HepG2 (cell line): ENCODE results near the gene DAD1. TPM values are rescaled to one million over a fixed set of nuclear protein-coding genes. Genes with fewer than 3 reads are reported as not detected.
A peak's percentile ranks its signal among the peaks of the same experiment; 100 is the strongest.

ENCODE experiments used
- ATAC-seq: fragments of 200-7000 bp; cut with Tn5 transposase; 3 replicates; pipeline ENCODE4 v1.9.1; 2020; ENCODE audit warnings: mild to moderate bottlenecking, moderate library complexity
- BruUV-seq: library from RNA; stranded (reverse); fragments of 400-500 nt; replicated peaks from 2 replicates; lab custom pipeline; 2021; lab: Mats Ljungman, UMichigan
- CTCF ChIA-PET: fragments of 300-600 bp; formaldehyde crosslinking; extraction: SDS; loops from one replicate; lab custom pipeline; 2021; ENCODE audit warnings: low total read pairs, inconsistent platforms, low intra/inter-chr PET ratio; lab: Yijun Ruan, JAX
- POLR2A ChIA-PET: fragments of 350-600 bp; sonication (Branson Sonifier 250); formaldehyde crosslinking; loops from one replicate; lab custom pipeline; 2020; ENCODE audit warnings: antibody characterized with exemption, inconsistent platforms; lab: Yijun Ruan, JAX
- DNase-seq: peaks from one replicate; pipeline ENCODE4 v3.0.0-alpha.2; 2015; ENCODE audit warnings: low spot score
- FAIRE-seq: peaks from 3 replicates; lab custom pipeline; 2011; peaks lifted over from hg19 to GRCh38; lab: Jason Lieb, UNC
- H2AFZ ChIP-seq: one replicate; pipeline ENCODE4 v1.6.1; 2011; ENCODE audit warnings: low read length, inconsistent platforms
- H3K27ac ChIP-seq: fragments of 300-600 bp; 3 replicates; pipeline ENCODE4 v1.8.0; 2011; ENCODE audit warnings: mixed run types, mild to moderate bottlenecking, mixed read lengths, low read length, inconsistent platforms; ENCODE audit not compliant: insufficient read depth; ENCODE audit errors: extremely low read length
- H3K27me3 ChIP-seq, 2 experiments: fragments of 200-600 bp in 1 of 2; 2 replicates in 1 of 2; 3 replicates in 1 of 2; pipeline versions ENCODE4 v1.6.0 to v1.8.0; 2011; ENCODE audit warnings: low read length in 2 of 2, mild to moderate bottlenecking in 2 of 2, moderate library complexity in 2 of 2, inconsistent platforms in 1 of 2; ENCODE audit not compliant: insufficient read depth in 2 of 2, control insufficient read depth in 1 of 2
- H3K36me3 ChIP-seq, 2 experiments: fragments of 200-600 bp in 1 of 2; replicated peaks in 1 of 2; 2 replicates in 1 of 2; 3 replicates in 1 of 2; pipeline versions ENCODE4 v1.5.1 to v1.8.0; 2011; ENCODE audit warnings: low read length in 2 of 2, inconsistent platforms in 1 of 2; ENCODE audit not compliant: insufficient read depth in 2 of 2, control insufficient read depth in 1 of 2
- H3K4me1 ChIP-seq: 2 replicates; pipeline ENCODE4 v1.5.1; 2012; ENCODE audit warnings: low read length, inconsistent platforms; ENCODE audit not compliant: insufficient read depth
- H3K4me2 ChIP-seq: 2 replicates; pipeline ENCODE4 v1.6.0; 2011; ENCODE audit warnings: low read depth, low read length, inconsistent platforms
- H3K4me3 ChIP-seq, 3 experiments: fragments of 200-600 bp in 1 of 3; sonication (generic), shearing (Covaris generic) in 1 of 3; replicated peaks in 1 of 3; 2 replicates each; pipeline ENCODE4 v1.5.1; 2011 to 2016; ENCODE audit warnings: low read length in 3 of 3, inconsistent platforms in 2 of 3, low read depth in 2 of 3, mild to moderate bottlenecking in 2 of 3, control low read depth in 1 of 3, mixed read lengths in 1 of 3; ENCODE audit not compliant: insufficient read depth in 1 of 3
- H3K79me2 ChIP-seq: one replicate; pipeline ENCODE4 v1.6.1; 2011; ENCODE audit warnings: low read length, inconsistent platforms; ENCODE audit not compliant: insufficient read depth
- H3K9ac ChIP-seq: 2 replicates; pipeline ENCODE4 v1.6.0; 2011; ENCODE audit warnings: mild to moderate bottlenecking, low read depth, low read length, inconsistent platforms; ENCODE audit not compliant: insufficient read depth
- H3K9me3 ChIP-seq: 2 replicates; pipeline ENCODE4 v1.5.1; 2012; ENCODE audit warnings: mild to moderate bottlenecking, low read length
- H4K20me1 ChIP-seq: 2 replicates; pipeline ENCODE4 v1.6.0; 2011; ENCODE audit warnings: inconsistent platforms, mild to moderate bottlenecking, low read length, moderate library complexity; ENCODE audit not compliant: insufficient read depth
- MTA3 ChIP-seq: sonication (generic); formaldehyde crosslinking; IDR thresholded peaks from 2 replicates; pipeline ENCODE4 v1.4.0; 2020; ENCODE audit warnings: missing genetic modification reagents
- RBM22 ChIP-seq: fragments of 200-400 bp; formaldehyde crosslinking; optimal IDR thresholded peaks from 2 replicates; pipeline ENCODE3; 2017; ENCODE audit warnings: mild to moderate bottlenecking, low read length, moderate library complexity
- TBX2 ChIP-seq: sonication (generic); formaldehyde crosslinking; IDR thresholded peaks from 2 replicates; pipeline ENCODE4 v1.5.0; 2020; ENCODE audit warnings: missing genetic modification reagents, mild to moderate bottlenecking, borderline replicate concordance
- ZNF160 ChIP-seq: sonication (generic); formaldehyde crosslinking; IDR thresholded peaks from 2 replicates; pipeline ENCODE4 v1.8.0; 2022; ENCODE audit warnings: mild to moderate bottlenecking, inconsistent platforms, missing genetic modification reagents
- ZNF530 ChIP-seq: sonication (generic); formaldehyde crosslinking; IDR thresholded peaks from 2 replicates; pipeline ENCODE4 v1.5.0; 2020; ENCODE audit warnings: low read depth, mild to moderate bottlenecking, missing genetic modification reagents
- ZNF558 ChIP-seq: sonication (generic); formaldehyde crosslinking; IDR thresholded peaks from 2 replicates; pipeline ENCODE4 v1.9.0; 2022; ENCODE audit warnings: mild to moderate bottlenecking, missing genetic modification reagents, borderline replicate concordance
- ZNF629 ChIP-seq: sonication (generic); formaldehyde crosslinking; conservative IDR thresholded peaks from 2 replicates; pipeline ENCODE4 v1.5.0; 2020; ENCODE audit warnings: missing genetic modification reagents
- WGBS: methylation state at CpG from one replicate; pipeline ENCODE4 v1.1.6; 2017; ENCODE audit warnings: low lambda C conversion rate; 5-methylcytosine and 5-hydroxymethylcytosine counted together
- in situ Hi-C: cut with HindIII; loops from 2 replicates; pipeline ENCODE4 v1.10.0; 2017; ENCODE audit warnings: low pct_unique_long_range_greater_than_20kb; ENCODE audit not compliant: extremely low pct_ligation_motif_present
- intact Hi-C: fragments of 100-400 bp; cut with micrococcal nuclease; formaldehyde crosslinking; loops from one replicate; pipeline ENCODE4 v1.10.0; 2022; ENCODE audit not compliant: unreplicated experiment
- polyA plus RNA-seq, 8 experiments: library from polyadenylated mRNA; depleted of rRNA in 3 of 8; stranded (reverse) in 7 of 8; unstranded in 1 of 8; fragments of >200 nt; fragmentation: Illumina TruSeq in 4 of 8; extraction: Trizol in 4 of 8; gene quantifications; 2 replicates each; pipeline versions ENCODE4 v1.2.1 to v1.2.3, GENCODE V29; 2011 to 2016; ENCODE audit warnings: low read depth in 4 of 8, missing spikeins in 1 of 8, mixed read lengths in 1 of 8; ENCODE audit not compliant: insufficient read depth in 1 of 8
- total RNA-seq, 5 experiments: library from RNA; depleted of rRNA; stranded (reverse); fragments of >200 nt; fragmentation: Illumina TruSeq; extraction: Trizol; gene quantifications; 2 replicates each; pipeline ENCODE4 v1.2.3, GENCODE V29; 2016; ENCODE audit warnings: low read depth in 1 of 5
- TF ChIP-seq, protein P1 (sequence below): sonication (generic); formaldehyde crosslinking; IDR thresholded peaks from 2 replicates; pipeline ENCODE4 v1.4.0; 2020; ENCODE audit warnings: missing genetic modification reagents

The DAD1 gene
- total and polyA plus RNA-seq, 2 of the 13 experiments (the other 11 are each of a cell fraction or from before 2014, with no cell fraction given): 558 to 626 TPM

DNA sequence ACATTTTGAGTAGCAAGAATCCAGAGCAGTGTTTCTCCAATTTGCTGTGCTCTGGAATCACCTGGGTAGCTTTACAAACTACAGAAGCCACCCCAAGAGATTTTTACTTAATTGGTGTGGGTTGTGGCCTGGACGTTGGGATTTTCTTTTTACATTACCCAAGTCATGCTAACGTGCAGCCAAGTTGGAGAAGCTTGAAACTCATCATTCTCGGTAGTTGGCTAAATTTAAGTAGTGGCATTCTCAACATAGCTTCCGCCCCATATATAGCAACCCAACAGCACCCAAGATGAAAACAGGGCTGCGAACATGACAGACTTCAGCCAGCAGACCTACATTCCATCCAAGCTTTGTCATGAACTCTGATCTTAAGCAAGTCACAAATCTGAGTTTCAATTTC is 25.0 kb downstream of the DAD1 start:
- Histone ChIP-seq H3K9me3 (no peaks in the 10 kb centered on the region), H2AFZ (no peak overlapping the region), H3K4me1 (peaks cover 40% of the 10 kb centered on the region), H3K27ac (no peak overlapping the region), H3K27me3 (no peaks in the 10 kb centered on the region), H3K9ac (no peak overlapping the region), H3K4me2 (no peak overlapping the region), H3K4me3 (no peak overlapping the region), H3K79me2 (peaks cover 16% of the 10 kb centered on the region)
- CTCF ChIA-PET: no interaction called here
- no peak for ATAC-seq
- DNase-seq: no peak
- FAIRE-seq: no peak
- intact Hi-C loops: no loop called here
- TF ChIP-seq ZNF530 (CRISPR knock-in tag) (no peak), ZNF558 (CRISPR knock-in tag) (0 out of 2 replicates have a peak, but pooled peaks have one; percentile 53)
- TF ChIP-seq, all 625 proteins: peak for 1
- 95% methylated on average over 5 of the region's 5 CpGs for WGBS
- in situ Hi-C loops: no loop called here
- H4K20me1 ChIP-seq: 0 out of 2 replicates have a peak, but pooled peaks cover 5% of the 10 kb centered on the region
- H3K36me3 ChIP-seq: peaks cover 26 to 50% of the 10 kb centered on the region in 2 experiments
- POLR2A ChIA-PET: interaction anchor here (1.0 kb wide), 1 partner anchor 25 kb away, joined by 3 read pairs; the partner anchor contains the start of gene DAD1
- BruUV-seq: no TSS peak

DNA sequence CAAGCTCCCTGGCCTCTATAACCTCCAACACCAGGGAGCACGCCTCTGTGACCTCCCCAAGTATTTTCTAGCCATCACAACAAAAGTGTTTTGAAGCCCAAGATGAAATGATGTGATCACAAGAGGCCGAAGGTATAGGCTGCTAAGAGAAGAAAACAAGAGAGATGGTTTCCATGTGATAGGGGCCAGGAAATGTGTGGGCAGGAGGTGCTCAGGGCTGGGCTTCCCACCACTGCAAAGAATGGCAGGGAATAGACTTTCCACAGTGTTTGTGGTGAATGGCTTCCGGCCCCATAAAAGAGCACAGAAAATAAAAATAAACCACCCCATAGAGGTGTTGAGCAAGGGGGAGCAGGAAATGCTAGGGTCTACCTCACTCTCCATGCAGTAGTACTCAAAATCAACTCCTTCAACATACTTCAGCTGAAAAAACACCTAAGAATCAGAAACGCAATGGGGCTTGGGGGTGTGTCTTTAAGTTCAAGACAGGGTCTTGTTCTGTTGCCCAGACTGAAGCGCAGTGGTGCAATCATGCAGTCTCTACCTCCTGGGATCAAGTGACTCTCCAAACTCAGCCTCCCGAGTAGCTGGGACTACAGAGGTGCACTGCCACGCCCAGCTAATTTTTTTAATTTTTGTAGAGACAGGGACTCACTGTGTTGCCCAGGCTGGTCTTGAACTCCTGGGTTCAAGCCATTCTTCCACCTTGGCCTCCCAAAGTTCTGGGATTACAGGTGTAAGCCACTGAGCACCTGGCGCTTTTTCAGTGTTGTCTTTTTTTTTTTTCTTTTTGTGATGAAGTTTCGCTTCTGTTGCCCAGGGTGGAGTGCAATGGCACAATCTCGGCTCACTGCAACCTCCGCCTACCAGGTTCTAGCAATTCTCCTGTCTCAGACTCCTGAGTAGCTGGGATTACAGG is 27.1 kb downstream of the DAD1 start:
- peak; percentile 24 for ATAC-seq
- FAIRE-seq: no peak
- TF ChIP-seq MTA3: no peak
- TF ChIP-seq TBX2 (CRISPR knock-in tag): 0 out of 2 replicates have a peak, but pooled peaks have one; percentile 11
- 0 out of 2 replicates have a peak, but pooled peaks have one; percentile 41 for TF ChIP-seq ZNF160 (CRISPR knock-in tag)
- peak; percentile 73 for TF ChIP-seq RBM22
- TF ChIP-seq ZNF629: no peak
- TF ChIP-seq, protein P1, sequence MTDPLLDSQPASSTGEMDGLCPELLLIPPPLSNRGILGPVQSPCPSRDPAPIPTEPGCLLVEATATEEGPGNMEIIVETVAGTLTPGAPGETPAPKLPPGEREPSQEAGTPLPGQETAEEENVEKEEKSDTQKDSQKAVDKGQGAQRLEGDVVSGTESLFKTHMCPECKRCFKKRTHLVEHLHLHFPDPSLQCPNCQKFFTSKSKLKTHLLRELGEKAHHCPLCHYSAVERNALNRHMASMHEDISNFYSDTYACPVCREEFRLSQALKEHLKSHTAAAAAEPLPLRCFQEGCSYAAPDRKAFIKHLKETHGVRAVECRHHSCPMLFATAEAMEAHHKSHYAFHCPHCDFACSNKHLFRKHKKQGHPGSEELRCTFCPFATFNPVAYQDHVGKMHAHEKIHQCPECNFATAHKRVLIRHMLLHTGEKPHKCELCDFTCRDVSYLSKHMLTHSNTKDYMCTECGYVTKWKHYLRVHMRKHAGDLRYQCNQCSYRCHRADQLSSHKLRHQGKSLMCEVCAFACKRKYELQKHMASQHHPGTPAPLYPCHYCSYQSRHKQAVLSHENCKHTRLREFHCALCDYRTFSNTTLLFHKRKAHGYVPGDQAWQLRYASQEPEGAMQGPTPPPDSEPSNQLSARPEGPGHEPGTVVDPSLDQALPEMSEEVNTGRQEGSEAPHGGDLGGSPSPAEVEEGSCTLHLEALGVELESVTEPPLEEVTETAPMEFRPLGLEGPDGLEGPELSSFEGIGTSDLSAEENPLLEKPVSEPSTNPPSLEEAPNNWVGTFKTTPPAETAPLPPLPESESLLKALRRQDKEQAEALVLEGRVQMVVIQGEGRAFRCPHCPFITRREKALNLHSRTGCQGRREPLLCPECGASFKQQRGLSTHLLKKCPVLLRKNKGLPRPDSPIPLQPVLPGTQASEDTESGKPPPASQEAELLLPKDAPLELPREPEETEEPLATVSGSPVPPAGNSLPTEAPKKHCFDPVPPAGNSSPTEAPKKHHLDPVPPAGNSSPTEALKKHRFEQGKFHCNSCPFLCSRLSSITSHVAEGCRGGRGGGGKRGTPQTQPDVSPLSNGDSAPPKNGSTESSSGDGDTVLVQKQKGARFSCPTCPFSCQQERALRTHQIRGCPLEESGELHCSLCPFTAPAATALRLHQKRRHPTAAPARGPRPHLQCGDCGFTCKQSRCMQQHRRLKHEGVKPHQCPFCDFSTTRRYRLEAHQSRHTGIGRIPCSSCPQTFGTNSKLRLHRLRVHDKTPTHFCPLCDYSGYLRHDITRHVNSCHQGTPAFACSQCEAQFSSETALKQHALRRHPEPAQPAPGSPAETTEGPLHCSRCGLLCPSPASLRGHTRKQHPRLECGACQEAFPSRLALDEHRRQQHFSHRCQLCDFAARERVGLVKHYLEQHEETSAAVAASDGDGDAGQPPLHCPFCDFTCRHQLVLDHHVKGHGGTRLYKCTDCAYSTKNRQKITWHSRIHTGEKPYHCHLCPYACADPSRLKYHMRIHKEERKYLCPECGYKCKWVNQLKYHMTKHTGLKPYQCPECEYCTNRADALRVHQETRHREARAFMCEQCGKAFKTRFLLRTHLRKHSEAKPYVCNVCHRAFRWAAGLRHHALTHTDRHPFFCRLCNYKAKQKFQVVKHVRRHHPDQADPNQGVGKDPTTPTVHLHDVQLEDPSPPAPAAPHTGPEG (CRISPR knock-in tag): no peak

More for the DNA sequence above, 27.1 kb downstream of the DAD1 start:
- Histone ChIP-seq H3K4me1 (peaks cover 61% of the 10 kb centered on the region), H4K20me1 (0 out of 2 replicates have a peak, but pooled peaks cover 5% of the 10 kb centered on the region), H3K36me3 (peaks cover 16 to 31% of the 10 kb centered on the region in 2 experiments), H3K4me2 (peak overlapping the region; percentile 57), H3K27me3 (no peaks in the 10 kb centered on the region), H3K9ac (no peak overlapping the region), H3K9me3 (no peaks in the 10 kb centered on the region), H2AFZ (no peak overlapping the region), H3K27ac (peak overlapping the region; percentile 49), H3K4me3 (no peak overlapping the region), H3K79me2 (peaks cover 6% of the 10 kb centered on the region)
- ChIA-PET CTCF (interaction anchor here (6.4 kb wide), 2 partner anchors 7 to 291 kb away, joined by 142 to 200 read pairs; no protein-coding TSS in a partner anchor), POLR2A (interaction anchor here (0.5 to 3.4 kb wide), 11 partner anchors 8 to 533 kb away, joined by 3 to 21 read pairs (median 3); partner anchors contain the start of genes ACIN1, DAD1, LRP10 and OXA1L)
- in situ Hi-C loops (no loop called here), intact Hi-C loops (no loop called here)
- BruUV-seq: no TSS peak
- DNase-seq: peak; percentile 60
- 80% methylated on average over 11 of the region's 11 CpGs for WGBS
